Ascending aorta (tissue), 2 donors: ENCODE data around the gene PDCD10. TPM values are rescaled to one million over a fixed set of nuclear protein-coding genes. Genes with fewer than 3 reads are reported as not detected.

Experiments used
- DNase-seq, 2 donors: peaks; one replicate each; pipeline ENCODE4 v3.0.0-alpha.2; 2019; ENCODE audit warnings: low spot score in 2 of 2
- H3K27ac ChIP-seq, 2 donors: fragments of 200-600 bp; sonication (generic); one replicate each; pipeline ENCODE4 v1.5.1; 2016 to 2017; ENCODE audit warnings: mild to moderate bottlenecking in 1 of 2
- H3K27me3 ChIP-seq: fragments of 200-600 bp; sonication (generic); one replicate; pipeline ENCODE4 v1.5.1; 2017
- H3K36me3 ChIP-seq, 2 donors: fragments of 200-600 bp; sonication (generic); one replicate each; pipeline ENCODE4 v1.5.1; 2016
- H3K4me1 ChIP-seq, 2 donors: fragments of 200-600 bp; sonication (generic); one replicate each; pipeline ENCODE4 v1.5.1; 2016 to 2017; ENCODE audit warnings: mild to moderate bottlenecking in 1 of 2
- H3K4me3 ChIP-seq, 2 donors: fragments of 200-600 bp; sonication (generic); one replicate each; pipeline ENCODE4 v1.5.1; 2016 to 2017; ENCODE audit warnings: mild to moderate bottlenecking in 1 of 2
- H3K9me3 ChIP-seq, 2 donors: fragments of 200-600 bp; sonication (generic); one replicate each; pipeline ENCODE4 v1.5.1; 2016
- CTCF ChIP-seq, 3 experiments: fragments of 200-600 bp in 2 of 3; fragments of 450-650 bp in 1 of 3; sonication (generic) in 2 of 3; IDR thresholded peaks; one replicate each; pipeline ENCODE4 v1.5.1; 2016 to 2019; ENCODE audit warnings: antibody characterized with exemption in 3 of 3, mild to moderate bottlenecking in 1 of 3, moderate library complexity in 1 of 3
- intact Hi-C: fragments of 100-400 bp; cut with DNase I; formaldehyde crosslinking; loops from one replicate; pipeline ENCODE4 v1.15.1; 2023
- total RNA-seq: library from RNA; depleted of rRNA; stranded (reverse); fragments of >200 nt; gene quantifications from one replicate; pipeline ENCODE4 v1.1.0, GENCODE V29; 2016

The PDCD10 gene
- total RNA-seq, 1 donor from 2014 or later: 55.6 TPM

GRCh38 chr3:167712445-167712844 lies 22.2 kb downstream of the PDCD10 start:
- H3K4me3 ChIP-seq: no peak overlapping the region
- no peak for DNase-seq
- intact Hi-C loops: no loop called here
- no peaks in the 10 kb centered on the region for H3K27me3 ChIP-seq
- H3K36me3 ChIP-seq: peaks cover 15 to 33% of the 10 kb centered on the region in 2 donors
- no peaks in the 10 kb centered on the region for H3K4me1 ChIP-seq
- H3K9me3 ChIP-seq: no peaks in the 10 kb centered on the region
- no peak overlapping the region for H3K27ac ChIP-seq
- no peak for TF ChIP-seq CTCF (IDR thresholded peaks at IDR 0.05)

- intact Hi-C loops: no loop called here
- TF ChIP-seq CTCF (IDR thresholded peaks at IDR 0.05): no peak
- Histone ChIP-seq H3K4me1 (no peaks in the 10 kb centered on the region), H3K9me3 (no peaks in the 10 kb centered on the region), H3K27me3 (no peaks in the 10 kb centered on the region), H3K4me3 (no peak overlapping the region), H3K27ac (no peak overlapping the region), H3K36me3 (peaks cover 15 to 27% of the 10 kb centered on the region in 2 donors)
- no peak for DNase-seq
These were observed 23.3 kb downstream of the PDCD10 start for GRCh38 chr3:167711439-167711838.

GRCh38 chr3:167710552-167710951 lies 24.1 kb downstream of the PDCD10 start:
- peaks cover 15 to 22% of the 10 kb centered on the region in 2 donors for H3K36me3 ChIP-seq
- intact Hi-C loops: no loop called here
- no peak overlapping the region for H3K27ac ChIP-seq
- no peaks in the 10 kb centered on the region for H3K27me3 ChIP-seq
- H3K4me1 ChIP-seq: no peaks in the 10 kb centered on the region
- no peak for DNase-seq
- no peak for TF ChIP-seq CTCF (IDR thresholded peaks at IDR 0.05)
- no peaks in the 10 kb centered on the region for H3K9me3 ChIP-seq
- H3K4me3 ChIP-seq: no peak overlapping the region

- no peak overlapping the region for H3K4me3 ChIP-seq
- intact Hi-C loops: no loop called here
- H3K27ac ChIP-seq: no peak overlapping the region
- no peaks in the 10 kb centered on the region for H3K4me1 ChIP-seq
- no peaks in the 10 kb centered on the region for H3K9me3 ChIP-seq
- no peak for TF ChIP-seq CTCF (IDR thresholded peaks at IDR 0.05)
- no peak for DNase-seq
- no peaks in the 10 kb centered on the region for H3K27me3 ChIP-seq
- peaks cover 15 to 22% of the 10 kb centered on the region in 2 donors for H3K36me3 ChIP-seq
These were observed 25.0 kb downstream of the PDCD10 start for GRCh38 chr3:167709690-167710089.

- DNase-seq: no peak
- Histone ChIP-seq H3K4me1 (no peaks in the 10 kb centered on the region), H3K4me3 (no peak overlapping the region), H3K9me3 (no peaks in the 10 kb centered on the region), H3K27ac (no peak overlapping the region), H3K36me3 (peaks cover 15 to 21% of the 10 kb centered on the region in 2 donors), H3K27me3 (no peaks in the 10 kb centered on the region)
- intact Hi-C loops: no loop called here
- TF ChIP-seq CTCF (IDR thresholded peaks at IDR 0.05): no peak
These were observed 28.9 kb downstream of the PDCD10 start for GRCh38 chr3:167705840-167706239.

GRCh38 chr3:167700926-167701325 lies 33.8 kb downstream of the PDCD10 start:
- Histone ChIP-seq H3K4me1 (no peaks in the 10 kb centered on the region), H3K27ac (no peak overlapping the region), H3K4me3 (no peak overlapping the region), H3K27me3 (no peaks in the 10 kb centered on the region), H3K9me3 (no peaks in the 10 kb centered on the region), H3K36me3 (peaks cover 0 to 6% of the 10 kb centered on the region in 2 donors)
- no peak for DNase-seq
- no peak for TF ChIP-seq CTCF (IDR thresholded peaks at IDR 0.05)
- intact Hi-C loops: no loop called here
